Osteoblast (primary cell): Measurements from ENCODE around the gene TOP3A. TPM values are rescaled to one million over a fixed set of nuclear protein-coding genes. Genes with fewer than 3 reads are reported as not detected.
A peak's percentile ranks its signal among the peaks of the same experiment; 100 is the strongest.

Experiments used
- DNase-seq: peaks from one replicate; pipeline ENCODE4 v3.0.0; 2011; ENCODE audit warnings: low spot score, mixed read lengths; ENCODE audit not compliant: insufficient read length; ENCODE audit errors: missing footprints
- H2AFZ ChIP-seq: 2 replicates; pipeline ENCODE4 v1.6.0; 2011; ENCODE audit warnings: mild to moderate bottlenecking, low read length
- H3K27ac ChIP-seq: 2 replicates; pipeline ENCODE4 v1.5.1; 2011; ENCODE audit warnings: mild to moderate bottlenecking, low read depth, low read length, moderate library complexity
- H3K27me3 ChIP-seq: 2 replicates; pipeline ENCODE4 v1.6.0; 2012; ENCODE audit warnings: mild to moderate bottlenecking, control low read depth, inconsistent platforms, low read length, moderate library complexity; ENCODE audit not compliant: insufficient read depth
- H3K36me3 ChIP-seq: 2 replicates; pipeline ENCODE4 v1.5.1; 2011; ENCODE audit warnings: mild to moderate bottlenecking, low read length, control low read depth, moderate library complexity; ENCODE audit not compliant: insufficient read depth
- H3K4me1 ChIP-seq: 2 replicates; pipeline ENCODE4 v1.5.1; 2011; ENCODE audit warnings: mild to moderate bottlenecking, low read length, control low read depth, moderate library complexity; ENCODE audit not compliant: insufficient read depth
- H3K4me2 ChIP-seq: 2 replicates; pipeline ENCODE4 v1.6.0; 2011; ENCODE audit warnings: mild to moderate bottlenecking, low read length; ENCODE audit not compliant: insufficient read depth
- H3K4me3 ChIP-seq: fragments of 200-600 bp; sonication (generic); 3 replicates; pipeline ENCODE4 v1.5.1; 2012; ENCODE audit warnings: mild to moderate bottlenecking, low read length, inconsistent platforms; ENCODE audit not compliant: insufficient read depth
- H3K79me2 ChIP-seq: 2 replicates; pipeline ENCODE4 v1.6.0; 2012; ENCODE audit warnings: mild to moderate bottlenecking, low read length, control low read depth, inconsistent platforms; ENCODE audit not compliant: insufficient read depth
- H3K9me3 ChIP-seq: 2 replicates; pipeline ENCODE4 v1.5.1; 2011; ENCODE audit warnings: low read depth, low read length, control low read depth
- H4K20me1 ChIP-seq: 2 replicates; pipeline ENCODE4 v1.6.0; 2012; ENCODE audit warnings: mild to moderate bottlenecking, low read length, control low read depth; ENCODE audit not compliant: insufficient read depth
- total RNA-seq: library from RNA; depleted of rRNA; stranded (reverse); fragments of >200 nt; gene quantifications from 2 replicates; pipeline ENCODE4 v1.2.3, GENCODE V29; 2012
- TF ChIP-seq, protein P1 (sequence below): IDR thresholded peaks from 2 replicates; pipeline ENCODE4 v1.5.1; 2011; ENCODE audit warnings: mild to moderate bottlenecking, low read depth, low read length, moderate library complexity; ENCODE audit errors: extremely low read depth

Gene TOP3A
- total RNA-seq, 1 donor, result 36.2 TPM

- DNase-seq, result peak; percentile 100
- Histone ChIP-seq H3K4me3 (peak within 1 kb of the TSS; percentile 95), H3K79me2 (peaks cover 45% of the 10 kb centered on the region), H3K27me3 (no peaks in the 10 kb centered on the region), H3K36me3 (no peaks in the 10 kb centered on the region), H3K27ac (peak within 1 kb of the TSS; percentile 74), H3K4me1 (peaks cover 35% of the 10 kb centered on the region), H2AFZ (peak within 1 kb of the TSS; percentile 82), H3K4me2 (peak within 1 kb of the TSS; percentile 96), H4K20me1 (peaks cover 36% of the 10 kb centered on the region), H3K9me3 (no peaks in the 10 kb centered on the region)
- TF ChIP-seq, protein P1, sequence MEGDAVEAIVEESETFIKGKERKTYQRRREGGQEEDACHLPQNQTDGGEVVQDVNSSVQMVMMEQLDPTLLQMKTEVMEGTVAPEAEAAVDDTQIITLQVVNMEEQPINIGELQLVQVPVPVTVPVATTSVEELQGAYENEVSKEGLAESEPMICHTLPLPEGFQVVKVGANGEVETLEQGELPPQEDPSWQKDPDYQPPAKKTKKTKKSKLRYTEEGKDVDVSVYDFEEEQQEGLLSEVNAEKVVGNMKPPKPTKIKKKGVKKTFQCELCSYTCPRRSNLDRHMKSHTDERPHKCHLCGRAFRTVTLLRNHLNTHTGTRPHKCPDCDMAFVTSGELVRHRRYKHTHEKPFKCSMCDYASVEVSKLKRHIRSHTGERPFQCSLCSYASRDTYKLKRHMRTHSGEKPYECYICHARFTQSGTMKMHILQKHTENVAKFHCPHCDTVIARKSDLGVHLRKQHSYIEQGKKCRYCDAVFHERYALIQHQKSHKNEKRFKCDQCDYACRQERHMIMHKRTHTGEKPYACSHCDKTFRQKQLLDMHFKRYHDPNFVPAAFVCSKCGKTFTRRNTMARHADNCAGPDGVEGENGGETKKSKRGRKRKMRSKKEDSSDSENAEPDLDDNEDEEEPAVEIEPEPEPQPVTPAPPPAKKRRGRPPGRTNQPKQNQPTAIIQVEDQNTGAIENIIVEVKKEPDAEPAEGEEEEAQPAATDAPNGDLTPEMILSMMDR, result no peak
These were observed 89.6 kb downstream of the TOP3A start, which contains the start of gene LLGL1 for GRCh38 chr17:18225121-18225641. Gene LLGL1, plus strand, starts transcription at chr17:18225635. Its CDS starts 48 bp downstream, at chr17:18225683.

DNA sequence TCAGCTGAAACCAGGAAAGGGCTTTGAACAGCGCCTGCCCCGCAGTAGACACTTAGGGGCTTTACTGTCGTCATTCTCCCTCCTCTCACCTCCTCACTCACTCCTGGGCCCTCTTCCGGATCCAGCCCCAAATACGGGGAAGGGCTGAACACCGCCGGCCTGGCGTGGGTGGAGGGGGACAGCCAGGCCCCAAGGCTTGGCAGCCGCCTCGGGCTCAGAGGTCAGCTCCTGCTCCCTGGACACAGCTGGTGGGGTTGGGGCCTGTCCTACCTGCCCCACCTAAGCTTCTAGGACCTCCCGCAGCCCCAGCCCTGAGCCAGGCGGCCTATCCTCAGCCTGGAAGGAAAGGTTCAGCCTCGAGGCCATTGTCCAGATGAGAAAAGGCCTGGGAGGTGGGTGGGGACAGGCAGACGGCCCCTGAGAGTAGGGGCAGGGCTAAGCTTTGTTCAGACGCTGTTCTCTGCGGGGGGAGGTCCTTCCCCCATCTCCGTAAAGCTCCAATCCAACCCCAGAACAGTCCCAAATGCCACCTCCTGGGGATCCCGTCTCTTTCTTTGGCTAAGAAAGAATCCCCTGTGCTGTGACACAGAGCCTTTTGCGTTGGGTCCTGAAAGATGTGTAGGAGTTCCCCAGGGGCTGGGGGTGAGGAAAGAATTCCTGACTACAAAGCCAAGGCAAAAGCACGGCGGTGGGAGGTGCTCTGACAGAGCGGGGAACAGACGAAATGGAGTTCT, 90.2 kb downstream of the TOP3A start:
- no peaks in the 10 kb centered on the region for H3K9me3 ChIP-seq
- H3K4me2 ChIP-seq, result peak overlapping the region; percentile 78
- TF ChIP-seq, protein P1, result no peak
- no peaks in the 10 kb centered on the region for H3K36me3 ChIP-seq
- H3K27ac ChIP-seq, result peak overlapping the region; percentile 58
- no peaks in the 10 kb centered on the region for H3K27me3 ChIP-seq
- H4K20me1 ChIP-seq, result peaks cover 32% of the 10 kb centered on the region
- peak; percentile 91 for DNase-seq
- peaks cover 37% of the 10 kb centered on the region for H3K4me1 ChIP-seq
- peak overlapping the region; percentile 82 for H2AFZ ChIP-seq
- H3K79me2 ChIP-seq, result peaks cover 38% of the 10 kb centered on the region
- peak overlapping the region; percentile 58 for H3K4me3 ChIP-seq

DNA sequence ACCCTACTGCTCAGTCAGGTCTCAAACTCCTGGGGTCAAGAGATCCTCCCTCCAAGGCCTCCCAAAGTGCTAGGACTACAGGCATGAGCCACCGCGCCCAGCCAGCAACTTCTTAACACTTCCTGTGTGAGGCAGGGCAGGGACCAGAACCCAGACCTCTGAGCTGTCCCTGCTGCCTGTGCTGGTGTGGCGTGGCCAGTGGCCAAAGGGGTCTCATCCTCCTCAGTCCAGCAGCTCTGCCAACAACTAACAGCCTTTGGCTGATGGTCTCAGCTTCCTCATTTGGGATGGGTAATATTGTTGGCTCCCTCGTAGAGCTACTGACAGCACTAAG, 90.8 kb downstream of the TOP3A start:
- Histone ChIP-seq H3K4me2 (no peak overlapping the region), H3K4me3 (no peak overlapping the region), H2AFZ (peak overlapping the region; percentile 63), H3K36me3 (no peaks in the 10 kb centered on the region), H3K4me1 (peaks cover 42% of the 10 kb centered on the region), H3K79me2 (peaks cover 33% of the 10 kb centered on the region), H3K27me3 (no peaks in the 10 kb centered on the region), H3K9me3 (no peaks in the 10 kb centered on the region), H3K27ac (peak overlapping the region; percentile 58), H4K20me1 (peaks cover 27% of the 10 kb centered on the region)
- DNase-seq, result peak; percentile 87
- TF ChIP-seq, protein P1, result no peak

Other genes starting within 250 kb of the TOP3A start
- gene DRG2, start 227.0 kb downstream of the TOP3A start, total RNA-seq, result 33.0 and 40.2 TPM in 2 replicates
- gene MYO15A, start 206.2 kb downstream of the TOP3A start, total RNA-seq, result 1.1 and 1.2 TPM in 2 replicates
- gene ALKBH5, start 131.2 kb downstream of the TOP3A start, total RNA-seq, result 103 and 125 TPM in 2 replicates
- gene LLGL1, start 89.4 kb downstream of the TOP3A start, total RNA-seq, result 41.0 and 50.3 TPM in 2 replicates
- 208 and 212 TPM in 2 replicates for gene FLII, start 56.3 kb downstream of the TOP3A start, total RNA-seq
- gene MIEF2, start 54.3 kb downstream of the TOP3A start, total RNA-seq, result 14.5 and 16.5 TPM in 2 replicates
- 22.1 TPM in 2 replicates for gene SMCR8, start 299 bp upstream of the TOP3A start, total RNA-seq
- gene SHMT1, start 48.6 kb upstream of the TOP3A start, total RNA-seq, result 19.5 and 26.5 TPM in 2 replicates
- not detected in 2 replicates for gene EVPLL, start 62.8 kb upstream of the TOP3A start, total RNA-seq
- gene LGALS9C, start 161.8 kb upstream of the TOP3A start, total RNA-seq, result not detected in 2 replicates